Immature natural killer cell (primary cell): ENCODE measurements around the gene ARID1B. TPM values are rescaled to one million over a fixed set of nuclear protein-coding genes. Genes with fewer than 3 reads are reported as not detected.
A peak's percentile ranks its signal among the peaks of the same experiment; 100 is the strongest.

ENCODE experiments used
- DNase-seq, 3 donors: peaks; one replicate each; pipeline ENCODE4 v3.0.0; 2022; ENCODE audit warnings: mixed read lengths in 1 of 3
- H3K27ac Mint-ChIP-seq, 6 donors: one replicate each; pipeline ENCODE4 v1.8.0; 2020; ENCODE audit warnings: mixed read lengths in 6 of 6, mild to moderate bottlenecking in 5 of 6, inconsistent platforms in 4 of 6, moderate library complexity in 3 of 6
- H3K27me3 Mint-ChIP-seq, 3 donors: one replicate each; pipeline ENCODE4 v1.8.0; 2020 to 2021; ENCODE audit warnings: low read depth in 3 of 3, mild to moderate bottlenecking in 3 of 3, mixed read lengths in 3 of 3, moderate library complexity in 3 of 3, inconsistent platforms in 1 of 3
- H3K36me3 Mint-ChIP-seq, 3 donors: one replicate each; pipeline ENCODE4 v1.8.0; 2020; ENCODE audit warnings: mixed read lengths in 3 of 3, inconsistent platforms in 2 of 3, mild to moderate bottlenecking in 2 of 3
- H3K4me1 Mint-ChIP-seq, 2 donors: one replicate each; pipeline ENCODE4 v1.8.0; 2020; ENCODE audit warnings: inconsistent platforms in 2 of 2, mild to moderate bottlenecking in 2 of 2, mixed read lengths in 2 of 2, moderate library complexity in 1 of 2
- H3K4me3 Mint-ChIP-seq, 5 donors: one replicate each; pipeline ENCODE4 v1.8.0; 2020; ENCODE audit warnings: mild to moderate bottlenecking in 5 of 5, mixed read lengths in 5 of 5, inconsistent platforms in 3 of 5, moderate library complexity in 3 of 5
- H3K9me3 Mint-ChIP-seq, 6 donors: one replicate each; pipeline ENCODE4 v1.8.0; 2020; ENCODE audit warnings: mild to moderate bottlenecking in 6 of 6, mixed read lengths in 6 of 6, inconsistent platforms in 4 of 6, moderate library complexity in 3 of 6
- polyA plus RNA-seq, 3 donors: library from polyadenylated mRNA; unstranded; fragments of 300-500 nt; fragmentation: Illumina TruSeq; gene quantifications; one replicate each; pipeline ENCODE4 v1.2.3, GENCODE V29; 2021

The ARID1B gene
- polyA plus RNA-seq, 3 donors from 2014 or later: 7.6 to 18.1 (median 8.7) TPM

DNA sequence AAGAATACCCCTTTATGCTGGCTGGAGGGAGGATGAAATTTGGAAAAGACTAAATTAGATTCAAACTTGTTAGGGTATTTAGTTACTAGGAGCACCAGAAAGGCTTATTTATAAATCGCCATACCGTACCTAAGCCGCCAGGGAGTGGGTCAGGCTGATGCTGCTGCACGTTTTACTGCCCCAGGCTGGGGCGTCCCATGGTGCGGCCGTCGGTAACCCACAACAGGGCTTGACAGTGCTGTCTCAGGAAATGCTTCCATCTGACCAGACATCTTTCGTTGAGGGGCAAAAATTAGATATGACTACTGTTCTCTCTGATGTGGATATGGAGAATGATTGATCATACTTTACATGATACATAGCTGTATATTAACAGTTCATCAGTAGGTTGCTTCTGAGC, 52.9 kb downstream of the ARID1B start:
- Mint-ChIP-seq H3K9me3 (no peaks in the 10 kb centered on the region), H3K4me1 (peaks cover 56 to 87% of the 10 kb centered on the region in 2 donors), H3K4me3 (no peak overlapping the region), H3K36me3 (peaks cover 0 to 5% (median 0%) of the 10 kb centered on the region in 3 donors), H3K27ac (no peak overlapping the region), H3K27me3 (peaks cover 0 to 3% (median 2%) of the 10 kb centered on the region in 3 donors)
- no peak for DNase-seq

DNA sequence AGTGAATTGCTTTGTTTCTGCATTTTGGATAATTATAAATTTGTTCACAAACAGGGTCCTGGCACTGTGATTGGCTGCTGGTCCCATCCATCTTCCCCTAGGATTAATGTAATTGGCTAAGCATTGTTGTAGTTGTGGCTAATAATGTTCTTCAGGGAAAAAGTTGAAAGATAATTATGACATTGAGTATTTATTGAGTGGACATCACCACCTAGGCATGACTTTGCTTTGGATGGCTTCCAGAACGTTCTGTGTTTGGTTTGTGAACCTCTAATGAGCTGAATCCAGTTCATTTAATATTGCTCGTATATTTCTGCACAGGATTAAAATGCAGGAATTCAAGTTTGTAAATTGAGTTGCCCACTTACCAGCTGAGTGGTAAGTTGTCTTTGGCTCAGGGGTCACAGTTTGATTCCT, 55.1 kb downstream of the ARID1B start:
- peaks cover 42 to 74% of the 10 kb centered on the region in 2 donors for H3K4me1 Mint-ChIP-seq
- H3K27me3 Mint-ChIP-seq: peaks cover 0 to 3% (median under 1%) of the 10 kb centered on the region in 3 donors
- peaks cover 0 to 5% (median 0%) of the 10 kb centered on the region in 3 donors for H3K36me3 Mint-ChIP-seq
- H3K4me3 Mint-ChIP-seq: no peak overlapping the region
- no peak for DNase-seq
- peak overlapping the region in 2 of 6 donors; percentile 0 to 9 for H3K27ac Mint-ChIP-seq
- H3K9me3 Mint-ChIP-seq: no peaks in the 10 kb centered on the region

GRCh38 chr6:156832669-156833068, 55.5 kb downstream of the ARID1B start:
- peak overlapping the region in 3 of 6 donors; percentile 0 to 62 (median 9) for H3K27ac Mint-ChIP-seq
- H3K27me3 Mint-ChIP-seq: no peaks in the 10 kb centered on the region
- H3K4me3 Mint-ChIP-seq: no peak overlapping the region
- no peak for DNase-seq
- no peaks in the 10 kb centered on the region for H3K9me3 Mint-ChIP-seq
- H3K4me1 Mint-ChIP-seq: peaks cover 38 to 70% of the 10 kb centered on the region in 2 donors
- peaks cover 0 to 5% (median 0%) of the 10 kb centered on the region in 3 donors for H3K36me3 Mint-ChIP-seq

- H3K27ac Mint-ChIP-seq: peak overlapping the region in 1 of 6 donors; percentile 40
- H3K4me1 Mint-ChIP-seq: peaks cover 31 to 61% of the 10 kb centered on the region in 2 donors
- peaks cover 0 to 5% (median 0%) of the 10 kb centered on the region in 3 donors for H3K36me3 Mint-ChIP-seq
Measured at GRCh38 chr6:156833755-156834154, 56.6 kb downstream of the ARID1B start.

DNA sequence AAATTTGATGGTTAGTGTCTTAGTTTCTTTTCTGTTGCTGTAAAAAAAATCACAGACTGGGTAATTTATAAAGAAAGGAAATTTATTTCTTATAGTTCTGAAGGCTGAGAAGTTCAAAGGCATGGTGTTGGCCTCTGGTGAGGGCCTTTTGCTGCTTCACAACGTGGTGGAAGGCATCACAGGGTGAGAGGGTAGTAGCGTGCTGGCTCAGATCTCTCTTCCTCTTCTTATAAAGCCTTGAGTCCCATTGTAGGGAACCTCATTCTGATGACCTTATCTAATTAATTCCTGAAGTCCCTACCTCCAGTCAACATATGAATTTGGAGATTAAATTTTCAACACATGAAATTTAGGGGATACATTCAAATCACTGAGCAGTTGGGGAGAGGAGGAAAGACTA, 62.0 kb downstream of the ARID1B start:
- H3K4me1 Mint-ChIP-seq: peaks cover 50 to 64% of the 10 kb centered on the region in 2 donors
- peaks cover 0 to 6% (median 4%) of the 10 kb centered on the region in 3 donors for H3K27me3 Mint-ChIP-seq
- H3K27ac Mint-ChIP-seq: no peak overlapping the region
- peaks cover 0 to 4% (median 0%) of the 10 kb centered on the region in 3 donors for H3K36me3 Mint-ChIP-seq
- H3K9me3 Mint-ChIP-seq: no peaks in the 10 kb centered on the region
- no peak overlapping the region for H3K4me3 Mint-ChIP-seq
- no peak for DNase-seq

More at GRCh38 chr6:156833755-156834154, 56.6 kb downstream of the ARID1B start:
- Mint-ChIP-seq H3K4me3 (no peak overlapping the region), H3K9me3 (no peaks in the 10 kb centered on the region), H3K27me3 (peaks cover 0 to 1% (median 0%) of the 10 kb centered on the region in 3 donors)
- no peak for DNase-seq

- Mint-ChIP-seq H3K27ac (no peak overlapping the region), H3K9me3 (no peaks in the 10 kb centered on the region), H3K4me3 (no peak overlapping the region), H3K4me1 (peaks cover 54 to 66% of the 10 kb centered on the region in 2 donors), H3K36me3 (peaks cover 0 to 4% (median 0%) of the 10 kb centered on the region in 3 donors), H3K27me3 (peaks cover 0 to 6% (median 4%) of the 10 kb centered on the region in 3 donors)
- no peak for DNase-seq
Measured at GRCh38 chr6:156839591-156840001, 62.4 kb downstream of the ARID1B start.

DNA sequence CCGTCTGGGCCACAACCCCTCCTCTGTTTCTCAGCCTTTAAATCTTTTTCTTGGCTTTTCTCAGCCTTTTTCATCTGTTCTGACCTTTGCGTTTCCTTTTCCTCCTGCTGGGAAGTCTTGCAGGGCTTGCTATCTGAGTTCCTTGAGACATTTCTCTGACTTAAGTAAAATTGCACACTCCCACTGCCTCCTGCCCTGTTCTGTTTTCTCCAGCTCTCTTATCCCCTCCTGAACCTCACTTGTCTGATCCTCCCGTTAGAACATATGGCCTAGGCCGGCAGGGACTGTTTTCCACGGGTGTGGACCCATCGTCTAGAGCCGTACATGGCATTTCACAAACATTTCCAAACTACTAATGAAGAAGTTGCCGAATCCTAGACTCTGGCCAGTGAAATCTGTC, 63.0 kb downstream of the ARID1B start:
- Mint-ChIP-seq H3K36me3 (peaks cover 0 to 4% (median 0%) of the 10 kb centered on the region in 3 donors), H3K27me3 (peaks cover 2 to 6% (median 4%) of the 10 kb centered on the region in 3 donors), H3K4me1 (peaks cover 60 to 72% of the 10 kb centered on the region in 2 donors), H3K9me3 (no peaks in the 10 kb centered on the region), H3K4me3 (no peak overlapping the region), H3K27ac (no peak overlapping the region)
- DNase-seq: no peak

- H3K4me3 Mint-ChIP-seq: no peak overlapping the region
- no peak for DNase-seq
- H3K36me3 Mint-ChIP-seq: peaks cover 0 to 4% (median 0%) of the 10 kb centered on the region in 3 donors
- peaks cover 64 to 76% of the 10 kb centered on the region in 2 donors for H3K4me1 Mint-ChIP-seq
- no peak overlapping the region for H3K27ac Mint-ChIP-seq
- H3K27me3 Mint-ChIP-seq: peaks cover 2 to 6% (median 4%) of the 10 kb centered on the region in 3 donors
- no peaks in the 10 kb centered on the region for H3K9me3 Mint-ChIP-seq
Measured at GRCh38 chr6:156840606-156841005, 63.4 kb downstream of the ARID1B start.

GRCh38 chr6:156841508-156841907, 64.3 kb downstream of the ARID1B start:
- H3K36me3 Mint-ChIP-seq: peaks cover 0 to 4% (median 0%) of the 10 kb centered on the region in 3 donors
- no peak overlapping the region for H3K4me3 Mint-ChIP-seq
- H3K27ac Mint-ChIP-seq: peak overlapping the region in 1 of 6 donors; percentile 27
- peaks cover 2 to 6% (median 4%) of the 10 kb centered on the region in 3 donors for H3K27me3 Mint-ChIP-seq
- peaks cover 66 to 77% of the 10 kb centered on the region in 2 donors for H3K4me1 Mint-ChIP-seq
- no peaks in the 10 kb centered on the region for H3K9me3 Mint-ChIP-seq
- no peak for DNase-seq

DNA sequence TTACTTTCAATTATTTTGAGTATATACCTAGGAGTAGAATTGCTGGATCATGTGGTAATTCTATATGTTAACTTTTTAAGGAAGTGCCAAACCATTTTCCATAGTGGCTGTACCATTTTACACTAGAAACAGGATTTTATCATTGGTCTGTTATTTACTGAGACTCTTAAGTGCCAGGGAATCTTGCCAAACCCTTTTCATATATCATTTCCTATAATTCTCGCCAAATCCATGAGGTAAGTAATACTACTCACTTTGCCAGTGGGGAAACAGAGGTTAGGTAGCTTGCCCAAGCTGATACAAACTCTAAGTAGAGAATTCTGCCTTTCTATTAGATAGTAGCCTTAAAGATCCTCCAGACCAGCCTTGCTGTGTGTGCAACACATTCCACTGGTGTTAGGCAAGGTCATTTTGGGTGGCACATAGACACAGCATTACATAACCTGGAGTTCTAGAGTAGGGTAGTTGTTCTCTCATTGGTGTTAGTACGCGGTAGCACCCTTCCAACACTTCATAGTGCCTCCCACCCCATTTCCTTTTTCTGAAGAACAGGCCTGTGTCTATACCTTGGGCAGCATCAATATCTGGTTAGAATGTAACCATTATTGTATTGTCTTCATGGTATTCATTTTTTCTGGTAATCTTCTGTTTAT, 65.5 kb downstream of the ARID1B start:
- Mint-ChIP-seq H3K36me3 (peaks cover 0 to 4% (median 0%) of the 10 kb centered on the region in 3 donors), H3K4me1 (peaks cover 78 to 89% of the 10 kb centered on the region in 2 donors), H3K9me3 (no peaks in the 10 kb centered on the region), H3K27me3 (peaks cover 2 to 6% (median 4%) of the 10 kb centered on the region in 3 donors), H3K27ac (peak overlapping the region in 4 of 6 donors; percentile 23 to 51 (median 38)), H3K4me3 (peak overlapping the region in 2 of 5 donors; percentile 11 to 29)
- DNase-seq: no peak

DNA sequence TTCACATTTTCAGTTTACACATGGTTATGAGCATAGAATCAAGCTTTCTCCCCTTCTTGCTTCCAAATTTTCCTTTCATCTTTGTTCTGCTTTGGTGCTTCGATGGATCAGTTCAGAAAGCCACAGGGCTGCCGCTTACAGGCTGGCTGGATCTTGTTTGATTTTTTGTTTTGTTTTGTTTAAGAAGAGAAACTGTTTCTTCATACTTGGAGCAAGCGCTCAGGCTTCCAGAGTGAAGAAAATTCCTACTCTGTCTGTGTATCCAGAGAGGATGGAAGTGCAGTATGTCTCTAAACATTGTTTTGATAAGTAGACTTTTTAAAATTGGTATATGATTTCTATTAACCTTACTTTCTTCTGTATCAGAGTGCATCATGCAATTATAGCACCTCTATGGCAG, 66.9 kb downstream of the ARID1B start:
- no peak overlapping the region for H3K4me3 Mint-ChIP-seq
- H3K9me3 Mint-ChIP-seq: no peaks in the 10 kb centered on the region
- H3K27ac Mint-ChIP-seq: no peak overlapping the region
- peaks cover 92 to 100% of the 10 kb centered on the region in 2 donors for H3K4me1 Mint-ChIP-seq
- H3K36me3 Mint-ChIP-seq: peaks cover 0 to 4% (median 0%) of the 10 kb centered on the region in 3 donors
- peaks cover 2 to 7% (median 4%) of the 10 kb centered on the region in 3 donors for H3K27me3 Mint-ChIP-seq
- DNase-seq: no peak

GRCh38 chr6:156845454-156846155, 68.4 kb downstream of the ARID1B start:
- Mint-ChIP-seq H3K4me3 (peak overlapping the region; percentile 5 to 42 (median 33)), H3K36me3 (no peaks in the 10 kb centered on the region), H3K27ac (peak overlapping the region in 5 of 6 donors; percentile 2 to 87 (median 8)), H3K4me1 (peaks cover 88 to 100% of the 10 kb centered on the region in 2 donors), H3K27me3 (peaks cover 2 to 4% (median 3%) of the 10 kb centered on the region in 3 donors), H3K9me3 (no peaks in the 10 kb centered on the region)
- no peak for DNase-seq

DNA sequence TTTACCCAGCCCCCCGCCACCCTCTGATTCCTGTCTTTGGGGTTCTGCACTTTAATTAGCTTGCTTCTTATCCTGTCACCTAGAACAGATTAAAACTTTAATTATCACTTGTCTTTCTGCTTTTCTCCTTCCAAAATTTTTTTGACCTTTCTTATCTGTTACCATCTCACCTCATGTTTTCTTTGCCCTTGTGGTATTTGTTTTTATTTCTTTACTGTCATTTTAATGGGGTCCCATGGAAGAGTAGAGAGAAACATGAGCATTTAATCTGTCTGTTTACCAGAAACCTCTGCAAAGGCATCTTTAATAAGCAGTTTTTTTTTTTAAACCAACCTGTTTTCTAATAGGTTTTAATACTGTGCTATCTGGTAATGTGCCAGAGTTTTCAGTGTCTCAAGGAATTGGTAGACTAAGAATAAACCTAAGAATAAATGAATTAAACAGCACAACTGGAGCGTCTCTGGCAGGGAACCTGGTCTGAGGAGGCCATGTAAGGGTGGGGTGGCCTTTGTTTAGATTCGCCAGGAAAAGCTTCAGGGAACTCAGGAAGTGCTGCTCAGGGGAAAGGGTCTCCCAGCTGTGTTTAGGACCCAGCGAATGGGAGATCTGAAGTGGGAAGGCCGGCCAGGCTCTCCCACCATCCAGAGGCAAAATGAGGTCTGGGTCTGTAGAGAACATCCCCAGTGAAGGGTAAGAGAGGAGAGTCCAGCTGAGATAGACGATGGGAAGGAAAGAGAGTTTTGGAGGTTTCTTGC, 69.8 kb downstream of the ARID1B start:
- no peak for DNase-seq
- no peaks in the 10 kb centered on the region for H3K36me3 Mint-ChIP-seq
- peak overlapping the region; percentile 20 to 77 (median 34) for H3K27ac Mint-ChIP-seq
- no peaks in the 10 kb centered on the region for H3K9me3 Mint-ChIP-seq
- peak overlapping the region in 4 of 5 donors; percentile 0 to 40 (median 36) for H3K4me3 Mint-ChIP-seq
- peaks cover 89 to 100% of the 10 kb centered on the region in 2 donors for H3K4me1 Mint-ChIP-seq
- H3K27me3 Mint-ChIP-seq: peaks cover 2 to 3% (median 3%) of the 10 kb centered on the region in 3 donors
